ENCODE results near the gene NDUFS8. TPM values are rescaled to one million over a fixed set of nuclear protein-coding genes. Genes with fewer than 3 reads are reported as not detected.
A peak's percentile ranks its signal among the peaks of the same experiment; 100 is the strongest.

The NDUFS8 gene
- total RNA-seq, 1 experiment from 2014 or later = 334 TPM

GRCh38 chr11:68010090-68011041 lies 20.1 kb upstream of the NDUFS8 start, which contains the start of gene ALDH3B1:
TSS of gene ALDH3B1 (plus strand) at chr11:68010327. CDS start at chr11:68015298, 4,971 bp downstream.
- H3K4me1 ChIP-seq = peaks cover 54% of the 10 kb centered on the region
- no peaks in the 10 kb centered on the region for H3K27me3 ChIP-seq (replicated peaks; ENCODE audit: control insufficient read depth, insufficient read depth, low read length)
- TF ChIP-seq CTCF (IDR thresholded peaks at IDR 0.05; ENCODE audit: insufficient read depth in 1 of 2, low read depth in 1 of 2, low read length in 1 of 2, severe bottlenecking in 1 of 2, unreplicated experiment in 1 of 2) = no peak
- H3K27ac Mint-ChIP-seq (ENCODE audit: unreplicated experiment) = peak within 1 kb of the TSS; percentile 87
- no peaks in the 10 kb centered on the region for H3K36me3 ChIP-seq (ENCODE audit: control insufficient read depth, insufficient read depth, low read length)
- intact Hi-C loops (cut with micrococcal nuclease; ENCODE audit: unreplicated experiment) = loop anchor here (1.0 kb wide), 2 partner anchors 11 to 20 kb away; partner anchors contain the start of gene NDUFS8
- no peaks in the 10 kb centered on the region for H3K27me3 Mint-ChIP-seq (ENCODE audit: insufficient read depth, unreplicated experiment)
- peaks cover 30% of the 10 kb centered on the region for H3K4me1 Mint-ChIP-seq (ENCODE audit: low read depth, unreplicated experiment)
- H3K4me3 Mint-ChIP-seq (ENCODE audit: unreplicated experiment) = peak within 1 kb of the TSS; percentile 79
- H3K9me3 Mint-ChIP-seq (ENCODE audit: unreplicated experiment) = no peaks in the 10 kb centered on the region
- ChIA-PET POLR2A (interaction anchor here (1.0 kb wide), 1 partner anchor 12 kb away, joined by 4 read pairs; no protein-coding TSS in a partner anchor), CTCF (interaction anchor here (0.6 to 2.0 kb wide), 11 partner anchors 10 to 288 kb away, joined by 3 to 9 read pairs (median 4); partner anchors contain the start of genes C11orf24 and NDUFS8)
- H3K4me3 ChIP-seq (ENCODE audit: low read depth, low read length) = peak within 1 kb of the TSS; percentile 22
- peaks cover 7% of the 10 kb centered on the region for H3K36me3 Mint-ChIP-seq (ENCODE audit: insufficient read depth, unreplicated experiment)
- no TSS peak for BruUV-seq (replicated peaks)
- H3K9me3 ChIP-seq = no peaks in the 10 kb centered on the region
- DNase-seq = peak; percentile 90 to 94

- DNase-seq = no peak
- TF ChIP-seq CTCF (IDR thresholded peaks at IDR 0.05; ENCODE audit: insufficient read depth in 1 of 2, low read depth in 1 of 2, low read length in 1 of 2, severe bottlenecking in 1 of 2, unreplicated experiment in 1 of 2) = no peak
- H3K36me3 Mint-ChIP-seq (ENCODE audit: insufficient read depth, unreplicated experiment) = peaks cover 7% of the 10 kb centered on the region
- H3K4me1 Mint-ChIP-seq (ENCODE audit: low read depth, unreplicated experiment) = peaks cover 30% of the 10 kb centered on the region
- TSS peak; percentile 53 for BruUV-seq (replicated peaks)
- ChIA-PET POLR2A (no interaction called here), CTCF (interaction anchor here (0.9 to 1.7 kb wide), 2 partner anchors 56 to 198 kb away, joined by 3 to 9 read pairs; no protein-coding TSS in a partner anchor)
- Histone ChIP-seq H3K4me1 (peaks cover 54% of the 10 kb centered on the region), H3K36me3 (ENCODE audit: control insufficient read depth, insufficient read depth, low read length) (no peaks in the 10 kb centered on the region), H3K9me3 (no peaks in the 10 kb centered on the region), H3K4me3 (ENCODE audit: low read depth, low read length) (no peak overlapping the region), H3K27me3 (replicated peaks; ENCODE audit: control insufficient read depth, insufficient read depth, low read length) (no peaks in the 10 kb centered on the region)
- intact Hi-C loops (cut with micrococcal nuclease; ENCODE audit: unreplicated experiment) = no loop called here
- H3K4me3 Mint-ChIP-seq (ENCODE audit: unreplicated experiment) = peak overlapping the region; percentile 79
- H3K9me3 Mint-ChIP-seq (ENCODE audit: unreplicated experiment) = no peaks in the 10 kb centered on the region
- no peaks in the 10 kb centered on the region for H3K27me3 Mint-ChIP-seq (ENCODE audit: insufficient read depth, unreplicated experiment)
- H3K27ac Mint-ChIP-seq (ENCODE audit: unreplicated experiment) = peak overlapping the region; percentile 87
These were observed 19.2 kb upstream of the NDUFS8 start for GRCh38 chr11:68011051-68011943.

Data from Caco-2 (cell line).